Left forelimb (tissue), 1 donor: ENCODE measurements around the gene WDR7.

Experiments
- DNase-seq: peaks from one replicate; pipeline ENCODE4 v3.0.0-alpha.2; 2018; ENCODE audit warnings: low spot score

The WDR7 gene

GRCh38 chr18:56804395-56804794, 153.2 kb downstream of the WDR7 start:
- DNase-seq = no peak

GRCh38 chr18:56807901-56808300, 156.7 kb downstream of the WDR7 start:
- no peak for DNase-seq

- no peak for DNase-seq
These were observed 161.5 kb downstream of the WDR7 start for GRCh38 chr18:56812674-56813073.

GRCh38 chr18:56815926-56816325, 164.8 kb downstream of the WDR7 start:
- no peak for DNase-seq

- DNase-seq = no peak
These were observed 172.9 kb downstream of the WDR7 start for GRCh38 chr18:56823986-56824565.

- DNase-seq = no peak
These were observed 174.2 kb downstream of the WDR7 start for GRCh38 chr18:56825321-56825720.

- DNase-seq = no peak
These were observed 174.7 kb downstream of the WDR7 start for GRCh38 chr18:56825878-56826277.

GRCh38 chr18:56831988-56832387, 180.8 kb downstream of the WDR7 start:
- DNase-seq = no peak

GRCh38 chr18:56835331-56835730, 184.2 kb downstream of the WDR7 start:
- DNase-seq = no peak

GRCh38 chr18:56836173-56836572, 185.0 kb downstream of the WDR7 start:
- no peak for DNase-seq

- no peak for DNase-seq
These were observed 190.7 kb downstream of the WDR7 start for GRCh38 chr18:56841836-56842235.

- no peak for DNase-seq
These were observed 192.1 kb downstream of the WDR7 start for GRCh38 chr18:56843241-56843640.

- DNase-seq = no peak
These were observed 193.4 kb downstream of the WDR7 start for GRCh38 chr18:56844556-56844955.

GRCh38 chr18:56851774-56852173, 200.6 kb downstream of the WDR7 start:
- DNase-seq = no peak

GRCh38 chr18:56853961-56854360, 202.8 kb downstream of the WDR7 start:
- DNase-seq = no peak

GRCh38 chr18:56861244-56861643, 210.1 kb downstream of the WDR7 start:
- DNase-seq = no peak

GRCh38 chr18:56869189-56869777, 218.1 kb downstream of the WDR7 start:
- DNase-seq = no peak

GRCh38 chr18:56870982-56871381, 219.8 kb downstream of the WDR7 start:
- DNase-seq = no peak

GRCh38 chr18:56872140-56872539, 221.0 kb downstream of the WDR7 start:
- DNase-seq = no peak

- DNase-seq = no peak
These were observed 222.4 kb downstream of the WDR7 start for GRCh38 chr18:56873441-56874140.

GRCh38 chr18:56878711-56879110, 227.6 kb downstream of the WDR7 start:
- DNase-seq = no peak

- no peak for DNase-seq
These were observed 233.4 kb downstream of the WDR7 start for GRCh38 chr18:56884511-56884910.

- DNase-seq = no peak
These were observed 237.8 kb downstream of the WDR7 start for GRCh38 chr18:56888978-56889377.

- DNase-seq = no peak
These were observed 238.5 kb downstream of the WDR7 start for GRCh38 chr18:56889621-56890020.
